Measurements from ENCODE around the gene GPN3. TPM values are rescaled to one million over a fixed set of nuclear protein-coding genes. Genes with fewer than 3 reads are reported as not detected.
"Not testable (repeated sequence)": the region's sequence is repeated elsewhere in the genome, so short reads cannot be mapped to it uniquely, and the experiment has no call there.

The GPN3 gene
- total RNA-seq, 1 donor from 2014 or later, result 27.7 TPM

DNA sequence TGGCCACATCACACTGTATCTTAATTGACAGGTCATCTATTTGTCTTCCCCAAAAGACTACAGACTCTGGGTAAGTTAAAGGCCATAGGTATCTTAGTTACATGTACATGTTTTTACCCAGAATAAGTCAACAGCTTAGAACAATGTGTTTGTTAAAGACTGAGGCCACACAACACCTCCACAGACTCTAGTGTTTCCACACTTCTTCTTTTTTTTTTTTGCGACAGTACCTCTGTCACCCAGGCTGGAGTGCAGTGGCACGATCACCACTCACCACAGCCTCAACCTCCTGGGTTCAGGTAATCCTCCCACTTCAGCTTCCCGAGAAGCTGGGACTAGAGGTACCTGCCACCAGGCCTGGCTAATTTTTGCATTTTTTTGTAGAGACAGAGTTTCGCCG is 1.3 kb downstream of the GPN3 start:
- peak overlapping the region; percentile 93 for H3K4me3 ChIP-seq (ENCODE audit: low read depth, low read length)
- TF ChIP-seq, protein P1, sequence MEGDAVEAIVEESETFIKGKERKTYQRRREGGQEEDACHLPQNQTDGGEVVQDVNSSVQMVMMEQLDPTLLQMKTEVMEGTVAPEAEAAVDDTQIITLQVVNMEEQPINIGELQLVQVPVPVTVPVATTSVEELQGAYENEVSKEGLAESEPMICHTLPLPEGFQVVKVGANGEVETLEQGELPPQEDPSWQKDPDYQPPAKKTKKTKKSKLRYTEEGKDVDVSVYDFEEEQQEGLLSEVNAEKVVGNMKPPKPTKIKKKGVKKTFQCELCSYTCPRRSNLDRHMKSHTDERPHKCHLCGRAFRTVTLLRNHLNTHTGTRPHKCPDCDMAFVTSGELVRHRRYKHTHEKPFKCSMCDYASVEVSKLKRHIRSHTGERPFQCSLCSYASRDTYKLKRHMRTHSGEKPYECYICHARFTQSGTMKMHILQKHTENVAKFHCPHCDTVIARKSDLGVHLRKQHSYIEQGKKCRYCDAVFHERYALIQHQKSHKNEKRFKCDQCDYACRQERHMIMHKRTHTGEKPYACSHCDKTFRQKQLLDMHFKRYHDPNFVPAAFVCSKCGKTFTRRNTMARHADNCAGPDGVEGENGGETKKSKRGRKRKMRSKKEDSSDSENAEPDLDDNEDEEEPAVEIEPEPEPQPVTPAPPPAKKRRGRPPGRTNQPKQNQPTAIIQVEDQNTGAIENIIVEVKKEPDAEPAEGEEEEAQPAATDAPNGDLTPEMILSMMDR (conservative IDR thresholded peaks at IDR 0.05; ENCODE audit: low read depth, low read length), result no peak
- no peak for DNase-seq (ENCODE audit: low read depth)

GRCh38 chr12:110465765-110466164 is 2.3 kb downstream of the GPN3 start:
- H3K4me3 ChIP-seq (ENCODE audit: low read depth, low read length); DNase-seq (ENCODE audit: low read depth): not testable (repeated sequence)

- H3K4me3 ChIP-seq (ENCODE audit: low read depth, low read length), result no peak overlapping the region
- TF ChIP-seq, protein P1 (conservative IDR thresholded peaks at IDR 0.05; ENCODE audit: low read depth, low read length), result no peak
Measured at GRCh38 chr12:110465024-110465423, 3.0 kb downstream of the GPN3 start.

GRCh38 chr12:110461189-110461588 is 6.9 kb downstream of the GPN3 start:
- H3K4me3 ChIP-seq (ENCODE audit: low read depth, low read length); DNase-seq (ENCODE audit: low read depth): not testable (repeated sequence)

More at GRCh38 chr12:110465024-110465423, 3.0 kb downstream of the GPN3 start:
- no peak for DNase-seq (ENCODE audit: low read depth)

GRCh38 chr12:110458756-110459155 is 9.3 kb downstream of the GPN3 start:
- TF ChIP-seq, protein P1 (conservative IDR thresholded peaks at IDR 0.05; ENCODE audit: low read depth, low read length), result no peak

GRCh38 chr12:110453569-110454296 is 14.3 kb downstream of the GPN3 start:
- TF ChIP-seq, protein P1 (conservative IDR thresholded peaks at IDR 0.05; ENCODE audit: low read depth, low read length), result no peak
- DNase-seq (ENCODE audit: low read depth), result no peak
- H3K4me3 ChIP-seq (ENCODE audit: low read depth, low read length), result no peak overlapping the region

More at GRCh38 chr12:110458756-110459155, 9.3 kb downstream of the GPN3 start:
- DNase-seq (ENCODE audit: low read depth), result no peak
- H3K4me3 ChIP-seq (ENCODE audit: low read depth, low read length), result no peak overlapping the region

DNA sequence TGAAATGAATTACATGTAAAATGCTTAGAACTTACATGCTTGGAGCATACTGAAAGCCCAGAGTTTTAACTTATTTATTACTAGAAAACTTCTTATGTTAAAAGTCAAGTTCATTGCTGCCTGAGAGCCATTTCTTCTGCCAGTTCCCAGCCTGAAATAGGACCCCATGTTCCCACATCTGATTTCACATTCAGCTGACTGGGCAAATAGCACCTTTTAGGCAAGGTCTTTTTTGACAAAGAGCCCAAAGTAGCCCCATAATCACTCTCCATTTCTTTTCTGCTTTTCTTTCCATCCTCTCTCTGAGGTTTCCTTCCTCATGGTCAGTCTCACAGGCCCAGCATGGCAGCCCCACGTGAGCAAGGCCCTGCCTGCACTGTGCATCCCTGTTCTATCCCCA is 16.8 kb downstream of the GPN3 start:
- no peak overlapping the region for H3K4me3 ChIP-seq (ENCODE audit: low read depth, low read length)
- TF ChIP-seq, protein P1 (conservative IDR thresholded peaks at IDR 0.05; ENCODE audit: low read depth, low read length), result no peak
- no peak for DNase-seq (ENCODE audit: low read depth)

- H3K4me3 ChIP-seq (ENCODE audit: low read depth, low read length), result peak within 1 kb of the TSS; percentile 99
- TF ChIP-seq, protein P1 (conservative IDR thresholded peaks at IDR 0.05; ENCODE audit: low read depth, low read length), result peak; percentile 80
Measured at GRCh38 chr12:110449799-110450497, 18.1 kb downstream of the GPN3 start, which contains the start of gene ARPC3. Gene ARPC3, minus strand, starts transcription at chr12:110450337. Its CDS starts 77 bp downstream, at chr12:110450260.

More at GRCh38 chr12:110449799-110450497, 18.1 kb downstream of the GPN3 start, which contains the start of gene ARPC3:
- DNase-seq (ENCODE audit: low read depth), result no peak

All from epithelial cell of proximal tubule (primary cell).